Kidney (tissue), 14 donors: ENCODE data around the gene RETREG3. TPM values are rescaled to one million over a fixed set of nuclear protein-coding genes. Genes with fewer than 3 reads are reported as not detected.

Experiments
- DNase-seq, 5 donors: peaks; one replicate each; pipeline ENCODE4 v3.0.0-alpha.2; 2013 to 2020
- FAIRE-seq: peaks from 2 replicates; lab custom pipeline; 2012; peaks lifted over from hg19 to GRCh38; lab: Jason Lieb, UNC
- H3K27ac ChIP-seq, 2 donors: one replicate each; pipeline ENCODE4 v1.7.0; 2013; ENCODE audit warnings: low read depth in 2 of 2, low read length in 2 of 2, inconsistent platforms in 1 of 2
- H3K27me3 ChIP-seq: one replicate; pipeline ENCODE4 v1.7.1; 2013; ENCODE audit warnings: low read length, inconsistent platforms; ENCODE audit not compliant: control insufficient read depth, insufficient read depth
- H3K36me3 ChIP-seq, 3 donors: one replicate each; pipeline versions ENCODE4 v1.7.0 to v1.7.1; 2013; ENCODE audit warnings: low read length in 3 of 3, control low read depth in 1 of 3, inconsistent platforms in 1 of 3; ENCODE audit not compliant: insufficient read depth in 3 of 3, control insufficient read depth in 2 of 3
- H3K4me1 ChIP-seq, 3 donors: one replicate each; pipeline versions ENCODE4 v1.7.0 to v1.7.1; 2013; ENCODE audit warnings: low read length in 3 of 3, inconsistent platforms in 1 of 3, low read depth in 1 of 3; ENCODE audit not compliant: control insufficient read depth in 2 of 3, insufficient read depth in 2 of 3
- H3K4me3 ChIP-seq, 3 donors: one replicate each; pipeline versions ENCODE4 v1.7.0 to v1.8.1; 2013; ENCODE audit warnings: low read length in 3 of 3, control low read depth in 1 of 3, inconsistent platforms in 1 of 3
- H3K9ac ChIP-seq, 3 donors: one replicate each; pipeline versions ENCODE4 v1.7.0 to v1.7.1; 2013; ENCODE audit warnings: low read length in 3 of 3, control low read depth in 1 of 3, inconsistent platforms in 1 of 3
- H3K9me3 ChIP-seq, 3 donors: one replicate each; pipeline versions ENCODE4 v1.7.0 to v1.7.1; 2013; ENCODE audit warnings: low read length in 3 of 3, control low read depth in 1 of 3, inconsistent platforms in 1 of 3; ENCODE audit not compliant: control insufficient read depth in 2 of 3, insufficient read depth in 1 of 3
- intact Hi-C: fragments of 100-400 bp; cut with DNase I; formaldehyde crosslinking; loops from one replicate; pipeline ENCODE4 v1.11.1; 2022
- polyA plus RNA-seq: library from polyadenylated mRNA; stranded (reverse); fragments of 350-450 nt; fragmentation: Illumina TruSeq; extraction: RNeasy Lipid Tissue Mini Kit (QIAGEN cat#74804); gene quantifications from one replicate; pipeline ENCODE4 v1.2.3, GENCODE V29; 2014; ENCODE audit warnings: low read depth, low replicate concordance; ENCODE audit not compliant: insufficient read depth
- total RNA-seq: library from RNA; stranded (reverse); fragmentation: NEBNext Ultra II Directional; extraction: Animal tissue kit (Norgen Biotek cat#: 25700); gene quantifications from one replicate; pipeline ENCODE4 v1.2.1, GENCODE V29; 2021
- TF ChIP-seq, protein P1 (sequence below): IDR thresholded peaks from 3 replicates; pipeline ENCODE4 v1.5.1; 2012; ENCODE audit warnings: mild to moderate bottlenecking, moderate library complexity, borderline replicate concordance; ENCODE audit not compliant: insufficient read depth; ENCODE audit errors: extremely low read depth
- donor health status: control.
- donor health status: control.
- donor health status: control.
- donor health status: control.
- donor health status: control.
- donor health status: DM: yes; HTN: yes; CAD: no.
- donor health status: Normal renal cell carcinoma (clear cell type).

RETREG3 gene
- total and polyA plus RNA-seq, 2 donors from 2014 or later, result 22.6 to 69.5 TPM

DNA sequence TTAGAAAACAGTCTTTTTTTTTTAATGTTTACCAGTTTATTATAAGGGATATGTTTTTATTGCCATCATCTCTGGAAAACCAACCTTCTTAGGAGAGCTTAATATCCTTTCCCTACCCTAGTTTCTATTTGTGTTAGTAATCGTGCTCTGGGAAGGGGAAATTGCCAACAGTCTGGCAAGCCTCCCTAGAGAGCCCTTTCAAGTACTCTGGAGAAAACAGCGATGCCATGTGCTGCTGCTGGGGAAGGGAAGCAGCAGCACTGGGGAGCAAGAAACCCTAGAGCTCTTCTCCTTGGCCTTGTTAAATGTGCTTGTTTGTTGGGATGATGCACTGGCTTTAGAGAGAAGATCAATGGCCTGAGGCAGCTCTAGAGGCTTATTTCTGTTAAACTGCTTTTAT is 10.3 kb downstream of the RETREG3 start:
- intact Hi-C loops, result no loop called here
- no peak for FAIRE-seq

DNA sequence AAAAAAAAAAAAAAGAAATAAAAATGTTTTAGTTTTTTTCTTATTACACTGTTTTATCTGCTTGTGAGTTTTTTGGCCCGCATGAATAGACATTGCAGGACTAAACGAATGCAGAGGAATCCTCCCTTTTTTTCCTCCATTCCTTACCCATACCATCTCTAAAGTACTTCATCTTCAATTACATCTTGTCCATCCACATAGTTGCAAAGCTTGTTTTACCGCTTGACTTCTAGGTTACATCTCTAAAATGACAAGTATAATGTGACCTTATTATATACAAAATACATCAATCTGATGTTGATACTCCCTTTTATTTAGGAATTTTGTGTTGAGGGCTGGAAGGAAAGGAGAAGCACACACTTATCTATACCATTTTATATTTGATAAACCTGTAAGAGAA is 12.8 kb downstream of the RETREG3 start:
- intact Hi-C loops, result no loop called here
- no peak overlapping the region for H3K27ac ChIP-seq
- no peak overlapping the region for H3K9ac ChIP-seq
- TF ChIP-seq, protein P1, sequence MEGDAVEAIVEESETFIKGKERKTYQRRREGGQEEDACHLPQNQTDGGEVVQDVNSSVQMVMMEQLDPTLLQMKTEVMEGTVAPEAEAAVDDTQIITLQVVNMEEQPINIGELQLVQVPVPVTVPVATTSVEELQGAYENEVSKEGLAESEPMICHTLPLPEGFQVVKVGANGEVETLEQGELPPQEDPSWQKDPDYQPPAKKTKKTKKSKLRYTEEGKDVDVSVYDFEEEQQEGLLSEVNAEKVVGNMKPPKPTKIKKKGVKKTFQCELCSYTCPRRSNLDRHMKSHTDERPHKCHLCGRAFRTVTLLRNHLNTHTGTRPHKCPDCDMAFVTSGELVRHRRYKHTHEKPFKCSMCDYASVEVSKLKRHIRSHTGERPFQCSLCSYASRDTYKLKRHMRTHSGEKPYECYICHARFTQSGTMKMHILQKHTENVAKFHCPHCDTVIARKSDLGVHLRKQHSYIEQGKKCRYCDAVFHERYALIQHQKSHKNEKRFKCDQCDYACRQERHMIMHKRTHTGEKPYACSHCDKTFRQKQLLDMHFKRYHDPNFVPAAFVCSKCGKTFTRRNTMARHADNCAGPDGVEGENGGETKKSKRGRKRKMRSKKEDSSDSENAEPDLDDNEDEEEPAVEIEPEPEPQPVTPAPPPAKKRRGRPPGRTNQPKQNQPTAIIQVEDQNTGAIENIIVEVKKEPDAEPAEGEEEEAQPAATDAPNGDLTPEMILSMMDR, result no peak
- H3K4me3 ChIP-seq, result no peak overlapping the region
- no peak for DNase-seq
- no peak for FAIRE-seq
- H3K27me3 ChIP-seq, result no peaks in the 10 kb centered on the region
- H3K4me1 ChIP-seq, result no peaks in the 10 kb centered on the region
- no peaks in the 10 kb centered on the region for H3K9me3 ChIP-seq
- peaks cover 0 to 9% (median 0%) of the 10 kb centered on the region in 3 donors for H3K36me3 ChIP-seq

More for the DNA sequence above, 10.3 kb downstream of the RETREG3 start:
- Histone ChIP-seq H3K27ac (no peak overlapping the region), H3K36me3 (peaks cover 0 to 4% (median 0%) of the 10 kb centered on the region in 3 donors), H3K27me3 (no peaks in the 10 kb centered on the region), H3K9me3 (no peaks in the 10 kb centered on the region), H3K9ac (no peak overlapping the region), H3K4me3 (no peak overlapping the region), H3K4me1 (no peaks in the 10 kb centered on the region)
- no peak for DNase-seq
- TF ChIP-seq, protein P1, result no peak

DNA sequence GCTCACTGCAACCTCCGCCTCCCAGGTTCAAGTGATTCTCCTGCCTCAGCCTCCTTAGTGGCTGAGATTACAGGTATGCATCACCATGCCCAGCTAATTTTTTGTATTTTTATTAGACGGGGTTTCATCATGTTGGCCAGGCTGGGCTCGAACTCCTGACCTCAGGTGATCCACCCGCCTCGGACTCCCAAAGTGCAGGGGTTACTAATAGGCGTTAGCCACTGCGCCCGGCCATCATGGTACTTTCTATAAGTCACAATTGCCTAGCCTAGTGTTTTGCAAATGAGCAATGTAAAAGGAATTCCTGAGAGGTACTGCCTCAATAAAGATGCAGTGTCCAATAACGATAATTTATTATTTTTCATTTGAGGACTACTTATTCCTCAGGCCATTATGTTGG is 17.8 kb downstream of the RETREG3 start:
- no peak overlapping the region for H3K27ac ChIP-seq
- DNase-seq (no peak), FAIRE-seq (no peak)
- TF ChIP-seq, protein P1, result no peak
- no peaks in the 10 kb centered on the region for H3K27me3 ChIP-seq
- no peaks in the 10 kb centered on the region for H3K4me1 ChIP-seq
- intact Hi-C loops, result no loop called here
- H3K9me3 ChIP-seq, result no peaks in the 10 kb centered on the region
- no peak overlapping the region for H3K9ac ChIP-seq
- no peak overlapping the region for H3K4me3 ChIP-seq
- peaks cover 3 to 30% (median 15%) of the 10 kb centered on the region in 3 donors for H3K36me3 ChIP-seq

DNA sequence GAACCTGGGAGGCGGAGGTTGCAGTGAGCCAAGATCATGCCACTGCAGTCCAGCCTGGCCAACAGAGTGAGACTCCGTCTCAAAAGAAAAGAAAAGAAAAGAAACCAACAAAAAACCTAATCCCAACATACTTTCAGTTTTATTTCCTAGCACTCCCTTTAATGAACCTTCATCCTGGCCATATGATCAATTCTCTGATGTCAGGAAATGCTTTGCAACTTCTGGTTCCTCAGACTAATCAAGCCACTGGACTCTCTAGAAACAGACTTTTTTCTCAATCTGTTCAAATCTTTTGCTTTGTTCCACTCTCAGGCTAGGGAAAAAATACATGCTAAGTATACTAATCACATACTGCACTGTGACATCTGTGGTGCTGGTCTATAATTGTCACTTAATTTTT is 18.3 kb downstream of the RETREG3 start:
- FAIRE-seq (no peak), DNase-seq (no peak)
- Histone ChIP-seq H3K36me3 (peaks cover 5 to 33% (median 19%) of the 10 kb centered on the region in 3 donors), H3K4me1 (peaks cover 0 to under 1% (median 0%) of the 10 kb centered on the region in 3 donors), H3K27me3 (no peaks in the 10 kb centered on the region), H3K27ac (no peak overlapping the region), H3K9me3 (no peaks in the 10 kb centered on the region), H3K9ac (no peak overlapping the region), H3K4me3 (no peak overlapping the region)
- intact Hi-C loops, result no loop called here
- TF ChIP-seq, protein P1, result no peak
